ENCODE measurements around the gene INPP5A.
A peak's percentile ranks its signal among the peaks of the same experiment; 100 is the strongest.
"Not testable (repeated sequence)": the region's sequence is repeated elsewhere in the genome, so short reads cannot be mapped to it uniquely, and the experiment has no call there.

The INPP5A gene

DNA sequence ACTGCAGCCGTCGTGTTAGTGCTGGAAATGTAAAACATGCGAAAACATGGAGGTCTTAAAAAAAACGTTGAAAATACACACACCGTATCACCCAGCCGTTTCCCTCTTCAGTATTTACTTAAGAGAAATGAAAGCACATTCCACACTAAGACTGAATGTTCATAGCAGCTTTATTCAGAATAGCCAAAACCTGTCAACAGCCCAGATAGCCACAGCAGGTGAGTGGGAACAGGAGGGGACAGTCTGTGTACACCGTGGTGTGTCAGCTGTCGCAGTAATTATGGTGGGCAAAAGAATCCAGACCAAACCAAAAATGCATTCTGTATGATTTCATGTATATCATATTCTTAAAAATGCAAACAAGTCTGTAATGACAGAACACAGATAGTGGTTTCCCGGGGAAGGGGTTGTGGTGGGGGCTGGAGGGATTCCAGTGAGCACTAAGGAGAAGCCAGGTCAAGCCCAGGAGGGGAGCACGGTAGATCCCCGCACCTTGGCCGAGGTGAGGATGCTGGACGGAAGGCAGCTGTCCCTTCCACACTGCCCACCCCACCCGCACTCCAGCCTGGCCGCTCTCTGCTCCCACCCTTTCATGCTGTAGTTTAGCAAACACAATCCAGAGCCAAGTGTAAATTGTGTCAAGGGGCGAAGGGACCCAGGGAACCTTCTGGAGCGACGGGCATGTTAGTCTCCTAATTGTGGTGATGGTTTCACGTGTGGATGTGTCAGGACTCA lies 124.8 kb downstream of the INPP5A start:
- DNase-seq (ENCODE audit: low spot score): peak; percentile 87

DNA sequence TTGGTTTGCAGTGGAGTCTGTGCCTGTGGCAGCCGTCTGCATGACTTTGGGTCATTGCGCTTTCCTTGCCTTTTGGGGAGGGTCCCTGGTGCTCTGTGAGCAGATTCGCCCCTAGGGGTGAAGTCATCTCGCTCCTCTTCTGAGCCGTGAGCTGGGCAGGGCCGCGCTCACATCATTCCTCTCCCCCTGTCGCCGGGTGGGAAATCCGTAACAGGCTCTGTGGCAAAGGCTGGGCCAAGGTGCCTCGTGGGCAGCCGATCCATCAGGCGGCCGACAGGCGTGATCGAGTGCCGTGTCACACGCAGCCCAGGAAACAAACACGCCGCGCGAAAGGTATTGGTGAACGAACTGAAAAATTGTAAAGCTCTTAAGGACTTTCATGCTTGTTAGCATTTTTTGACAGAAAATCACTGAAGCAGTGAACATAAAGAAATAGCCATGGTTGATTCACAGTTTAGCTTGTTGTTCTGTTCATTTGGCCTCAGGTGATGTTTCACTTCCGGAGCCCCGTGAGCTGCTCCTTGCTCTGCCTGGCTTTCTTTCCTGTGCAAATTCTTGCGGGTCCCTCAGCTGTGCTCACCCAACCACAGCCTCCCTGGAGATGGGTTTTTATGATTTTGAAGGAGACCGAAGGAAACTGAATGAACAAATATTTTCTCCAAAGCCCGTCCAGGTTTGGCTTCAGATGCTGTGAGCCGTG lies 126.2 kb downstream of the INPP5A start:
- no peak for DNase-seq (ENCODE audit: low spot score)

DNA sequence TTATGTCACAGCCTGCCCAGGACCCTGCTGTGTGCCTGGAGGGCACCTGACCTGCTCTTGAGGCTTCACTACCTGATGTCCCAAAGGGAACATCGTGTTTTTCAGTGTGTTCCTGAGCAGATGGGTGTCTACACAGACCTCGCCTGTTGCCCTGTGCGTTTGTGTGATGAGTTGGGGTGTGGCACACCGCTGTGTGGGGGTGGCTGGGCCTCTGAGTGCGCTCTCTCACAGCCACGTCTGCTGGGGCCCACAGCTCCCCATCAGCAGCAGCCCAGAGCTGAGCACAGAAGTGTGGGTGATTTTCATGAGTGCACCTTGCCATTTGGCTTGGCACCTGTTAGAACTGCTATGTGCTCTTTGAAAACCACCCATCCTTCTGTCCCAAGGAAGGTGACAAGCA lies 126.8 kb downstream of the INPP5A start:
- no peak for DNase-seq (ENCODE audit: low spot score)

DNA sequence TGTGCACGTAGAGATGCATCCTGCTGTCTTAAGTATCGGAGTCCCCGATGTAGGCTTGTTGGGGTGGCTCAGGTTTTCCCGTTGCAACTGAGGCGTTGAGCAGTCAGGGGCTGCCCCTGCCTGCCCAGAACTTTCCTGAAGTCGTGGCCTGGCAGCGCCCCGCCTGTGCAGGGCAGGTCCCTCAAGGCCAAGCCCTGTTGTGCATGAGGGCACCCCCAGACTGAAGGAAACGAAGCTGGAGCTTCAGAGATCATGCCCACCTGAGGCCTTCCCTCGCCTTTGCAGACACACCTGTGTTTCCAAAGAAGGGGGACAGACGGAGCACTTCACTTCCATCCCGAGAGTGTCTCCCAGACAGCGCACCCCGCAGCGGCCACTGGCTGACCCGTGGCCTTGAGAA lies 127.3 kb downstream of the INPP5A start:
- no peak for DNase-seq (ENCODE audit: low spot score)

DNA sequence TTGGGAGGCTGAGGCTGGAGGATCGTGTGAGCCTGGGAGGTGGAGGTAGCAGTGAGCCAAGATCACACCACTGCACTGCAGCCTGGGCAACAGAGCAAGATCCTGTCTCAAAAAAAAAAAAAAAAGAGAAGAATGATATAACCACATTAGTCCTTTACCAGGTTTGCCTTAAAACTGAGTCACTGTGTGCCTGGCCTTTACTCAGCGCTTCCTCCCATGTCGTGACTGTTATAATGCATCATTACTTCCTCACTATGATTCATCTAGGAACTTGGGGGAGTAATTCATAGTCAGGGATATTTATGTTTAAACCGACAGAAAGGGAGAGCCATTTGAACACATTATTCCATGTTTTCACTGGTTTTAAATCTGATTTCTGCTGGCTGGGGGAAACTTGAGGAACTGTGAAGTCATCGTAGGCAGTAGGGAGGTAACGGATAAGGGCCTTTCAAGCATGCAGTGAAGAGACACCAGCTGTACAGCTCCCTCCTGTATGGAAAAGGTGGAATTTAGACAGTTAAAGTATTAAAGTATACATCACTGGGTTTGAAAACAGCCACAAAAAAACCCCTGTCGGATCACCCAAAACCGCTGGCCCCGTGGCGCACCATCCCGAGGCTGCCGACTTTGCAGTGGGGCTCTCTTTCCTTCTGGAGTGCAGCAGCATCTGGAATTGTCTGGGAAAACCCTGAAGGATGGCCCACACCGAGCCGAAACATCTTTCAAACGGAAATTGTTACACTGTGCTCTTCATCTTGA lies 128.5 kb downstream of the INPP5A start:
- no peak for DNase-seq (ENCODE audit: low spot score)

DNA sequence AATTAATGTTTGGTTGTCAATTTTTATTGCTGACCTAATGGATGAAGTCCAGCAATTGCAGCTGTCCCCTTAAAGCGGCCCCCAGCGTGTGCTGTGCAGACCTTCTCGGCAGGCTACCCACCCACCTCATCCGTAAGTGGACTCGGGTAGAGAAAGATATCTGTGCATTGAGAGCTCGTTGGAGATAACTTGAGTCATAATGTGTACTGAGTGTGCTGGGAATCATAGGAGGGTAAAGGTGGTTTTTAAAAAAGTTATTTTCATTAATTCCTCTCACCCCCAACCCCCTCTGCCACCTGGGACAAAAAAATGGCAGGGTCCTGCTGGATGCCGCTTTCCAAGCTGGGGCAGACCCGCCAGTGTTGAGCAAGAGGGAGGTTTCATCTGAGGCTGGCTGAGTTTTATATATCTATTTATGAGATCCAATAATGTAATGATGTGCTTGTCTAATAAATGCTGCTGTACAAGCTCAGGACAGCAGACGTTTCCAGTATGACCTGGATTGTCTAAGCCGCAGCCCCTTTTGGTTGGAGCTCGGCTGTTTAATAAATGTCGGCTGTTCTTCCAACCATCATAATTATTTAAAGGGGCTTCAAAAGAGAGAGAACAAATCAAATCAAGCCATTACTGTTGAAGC lies 129.2 kb downstream of the INPP5A start:
- DNase-seq (ENCODE audit: low spot score): no peak

DNA sequence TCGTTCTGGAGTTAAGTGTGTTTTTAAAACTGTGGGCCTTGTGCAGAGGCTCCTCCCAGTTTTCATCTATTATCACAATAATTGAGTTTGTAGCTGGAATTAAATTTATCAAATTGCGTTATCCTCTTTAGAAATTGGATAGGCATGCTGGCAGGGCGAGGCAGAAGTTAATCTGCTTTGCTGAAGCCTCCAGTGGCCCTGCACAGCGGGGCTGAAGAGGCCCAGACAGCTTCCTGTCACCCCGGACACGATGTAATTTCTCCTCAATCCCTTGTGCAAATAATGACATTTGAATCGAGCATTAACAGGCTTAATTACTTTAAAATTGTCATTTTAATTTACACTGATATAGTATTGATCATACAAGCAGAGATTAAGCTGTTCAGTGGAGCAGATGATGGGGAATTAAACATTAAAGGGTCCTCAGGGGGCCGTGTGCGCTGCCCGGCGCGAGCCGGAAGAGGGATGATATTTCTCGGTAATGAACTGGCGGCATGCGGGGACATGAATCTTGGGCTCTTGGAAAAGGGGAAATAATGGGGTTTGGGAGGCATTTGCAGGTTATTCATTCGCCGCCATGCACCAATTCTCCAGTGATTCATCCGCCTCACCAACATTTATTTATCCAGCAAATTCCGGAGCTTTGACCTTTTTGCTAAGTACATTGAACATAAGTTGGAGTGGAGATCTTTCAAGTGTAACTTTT lies 129.9 kb downstream of the INPP5A start:
- DNase-seq (ENCODE audit: low spot score): no peak

DNA sequence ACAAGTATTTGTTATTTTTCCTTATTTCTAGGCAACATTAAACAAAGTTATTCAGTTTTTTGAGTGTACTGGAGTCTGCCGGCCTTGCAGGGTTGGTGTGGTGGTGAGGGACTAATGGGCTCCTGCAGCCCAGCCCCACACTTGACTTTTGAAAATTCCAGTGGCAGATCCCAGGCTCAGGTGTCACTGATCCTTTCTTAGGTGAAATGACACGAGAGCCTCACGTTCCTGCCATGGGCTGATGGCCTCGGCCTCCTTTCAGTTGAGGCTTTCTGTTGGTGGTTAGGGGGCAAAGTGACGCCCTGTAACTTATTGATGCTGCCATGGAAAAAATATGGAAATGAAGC lies 130.4 kb downstream of the INPP5A start:
- no peak for DNase-seq (ENCODE audit: low spot score)

DNA sequence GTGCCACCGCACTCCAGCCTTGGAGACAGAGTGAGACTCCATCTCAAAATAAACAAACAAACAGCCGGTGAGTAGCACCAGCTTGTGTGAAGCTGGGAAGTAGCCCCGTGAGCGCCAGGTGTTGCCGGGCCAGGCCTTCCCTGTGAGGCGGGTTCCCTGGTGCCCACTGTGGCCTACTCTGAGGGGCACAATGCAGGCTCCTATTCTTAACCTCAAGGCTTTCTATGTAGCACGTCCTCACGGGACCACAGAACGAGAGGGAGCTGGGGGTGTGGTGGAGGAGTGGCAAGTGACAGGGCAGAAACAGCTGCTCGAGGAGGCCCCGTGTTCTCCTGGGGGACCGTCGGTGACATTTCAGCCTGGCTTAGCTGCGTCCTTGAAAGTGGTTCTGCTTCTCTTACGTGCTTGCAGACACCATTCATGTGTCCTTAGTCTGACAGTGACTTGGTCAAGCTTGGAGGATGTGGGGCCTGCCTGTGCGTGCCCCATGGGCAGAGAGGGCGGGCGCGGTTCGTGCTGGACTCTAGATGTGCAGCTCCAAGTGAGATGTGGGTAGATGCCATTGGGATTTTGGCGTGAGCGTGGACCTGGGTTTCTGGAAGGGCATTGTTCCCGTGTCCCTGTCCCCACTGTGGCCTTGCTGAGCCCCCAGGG lies 131.7 kb downstream of the INPP5A start:
- DNase-seq (ENCODE audit: low spot score): no peak

DNA sequence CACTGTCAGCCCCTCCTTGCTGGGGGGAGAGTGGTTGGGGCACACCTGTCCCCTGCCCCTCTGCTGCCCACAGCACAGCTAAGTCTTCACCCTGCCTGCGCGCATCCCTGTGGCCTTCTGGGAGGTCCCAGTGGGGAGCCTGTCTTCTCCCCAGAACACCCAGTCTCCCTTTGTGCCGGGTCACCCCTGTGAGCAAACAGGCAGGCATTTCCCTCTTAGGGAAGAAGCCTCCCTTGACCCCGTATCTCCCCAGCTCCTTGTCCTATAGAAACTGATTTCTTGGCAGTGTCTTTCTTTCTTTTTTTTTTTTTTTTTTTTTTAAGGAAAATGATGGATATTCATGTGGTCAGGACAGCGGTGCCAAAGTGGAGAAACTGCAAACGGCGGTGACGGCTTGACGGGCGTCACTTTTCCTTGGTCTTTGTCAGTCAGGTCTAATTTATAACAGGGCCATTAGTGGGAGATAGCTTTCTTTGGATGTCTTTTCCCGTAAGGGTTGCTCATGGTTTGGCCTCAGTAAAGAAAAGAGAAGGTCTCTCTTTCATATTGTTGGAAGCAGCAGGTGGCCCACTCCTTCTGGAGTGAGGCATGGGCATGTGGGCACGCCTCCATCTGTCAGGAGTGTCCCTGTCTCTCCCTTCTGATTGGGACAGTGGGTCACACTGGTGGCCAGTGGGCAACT lies 133.1 kb downstream of the INPP5A start:
- DNase-seq (ENCODE audit: low spot score): no peak

DNA sequence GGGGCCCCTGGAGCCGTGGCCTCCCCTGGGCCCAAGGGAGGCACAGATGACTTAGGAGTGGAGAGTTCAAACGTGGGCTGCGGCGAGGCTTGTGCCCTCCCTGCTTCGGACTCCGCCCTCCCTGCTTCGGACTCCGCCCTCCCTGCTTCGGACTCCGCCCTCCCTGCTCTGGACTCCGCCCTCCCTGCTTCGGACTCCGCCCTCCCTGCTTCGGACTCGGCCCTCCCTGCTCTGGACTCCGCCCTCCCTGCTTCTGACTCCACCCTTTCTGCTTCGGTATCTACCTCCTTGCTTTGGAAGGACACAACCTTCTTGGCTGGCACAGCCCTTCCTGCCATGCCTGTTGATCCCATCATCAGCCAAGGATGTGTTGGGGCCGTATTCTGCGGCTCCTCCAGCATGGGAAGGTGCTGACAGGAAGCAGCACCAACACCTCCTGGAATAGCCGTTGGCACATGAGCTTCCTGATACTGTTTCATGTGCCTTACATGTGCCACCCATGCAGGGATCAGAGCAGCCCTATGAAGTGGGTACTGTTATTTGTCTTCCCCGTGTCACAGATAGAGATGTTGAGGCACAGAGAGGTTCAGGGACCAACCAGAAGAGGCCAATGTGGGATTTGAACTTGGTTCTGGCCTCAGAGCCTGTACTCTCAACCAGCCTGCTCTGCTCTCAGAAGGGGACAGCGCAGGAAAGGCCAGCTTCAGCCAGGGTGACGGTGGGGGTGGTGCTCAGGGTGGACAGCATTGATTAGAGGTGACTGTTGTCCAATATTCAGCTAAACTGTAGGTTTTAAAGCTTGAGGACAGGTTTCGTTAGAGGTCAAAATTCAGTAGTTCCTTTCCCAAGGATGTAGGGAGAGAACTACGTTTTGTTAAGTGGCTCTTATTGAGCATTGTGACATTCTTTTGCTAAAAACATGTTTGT lies 133.9 kb downstream of the INPP5A start:
- DNase-seq (ENCODE audit: low spot score): no peak

DNA sequence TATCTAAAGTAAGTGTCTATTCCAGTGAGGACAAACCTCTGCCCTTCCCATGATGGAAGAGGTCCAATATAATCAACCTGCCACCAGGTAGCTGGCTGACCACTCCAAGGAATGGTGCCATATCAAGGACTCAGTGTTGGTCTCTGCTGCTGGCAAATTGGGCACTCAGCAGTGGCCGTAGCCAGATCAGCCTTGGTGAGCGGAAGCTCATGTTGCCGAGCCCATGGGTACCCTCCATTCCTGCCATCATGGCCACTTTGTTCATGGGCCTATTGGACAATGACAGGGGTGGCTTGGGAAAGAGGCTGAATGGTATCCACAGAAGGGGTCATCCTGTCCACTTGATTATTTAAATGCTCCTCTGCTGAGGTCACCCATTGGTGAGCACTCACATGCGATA lies 136.2 kb downstream of the INPP5A start:
- DNase-seq (ENCODE audit: low spot score): not testable (repeated sequence)

DNA sequence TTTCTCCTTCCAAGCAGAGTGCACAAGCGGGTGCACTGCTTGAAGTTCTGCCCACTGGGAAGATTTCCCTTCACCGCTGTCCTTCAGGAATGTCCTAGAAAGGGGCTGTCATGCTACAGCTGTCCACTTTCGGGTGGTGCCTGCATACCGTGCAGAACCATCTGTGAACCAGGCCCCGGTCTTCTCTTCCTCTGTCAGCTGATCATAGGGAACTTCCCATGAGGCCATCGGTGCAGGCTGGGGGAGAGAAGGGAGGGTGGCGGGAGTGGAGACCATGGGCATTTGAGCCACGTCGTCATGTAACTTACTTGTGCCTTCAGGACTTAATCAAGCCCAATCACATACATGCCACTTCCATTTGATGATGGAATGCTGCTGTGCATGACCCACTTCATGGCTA lies 136.7 kb downstream of the INPP5A start:
- DNase-seq (ENCODE audit: low spot score): no peak

DNA sequence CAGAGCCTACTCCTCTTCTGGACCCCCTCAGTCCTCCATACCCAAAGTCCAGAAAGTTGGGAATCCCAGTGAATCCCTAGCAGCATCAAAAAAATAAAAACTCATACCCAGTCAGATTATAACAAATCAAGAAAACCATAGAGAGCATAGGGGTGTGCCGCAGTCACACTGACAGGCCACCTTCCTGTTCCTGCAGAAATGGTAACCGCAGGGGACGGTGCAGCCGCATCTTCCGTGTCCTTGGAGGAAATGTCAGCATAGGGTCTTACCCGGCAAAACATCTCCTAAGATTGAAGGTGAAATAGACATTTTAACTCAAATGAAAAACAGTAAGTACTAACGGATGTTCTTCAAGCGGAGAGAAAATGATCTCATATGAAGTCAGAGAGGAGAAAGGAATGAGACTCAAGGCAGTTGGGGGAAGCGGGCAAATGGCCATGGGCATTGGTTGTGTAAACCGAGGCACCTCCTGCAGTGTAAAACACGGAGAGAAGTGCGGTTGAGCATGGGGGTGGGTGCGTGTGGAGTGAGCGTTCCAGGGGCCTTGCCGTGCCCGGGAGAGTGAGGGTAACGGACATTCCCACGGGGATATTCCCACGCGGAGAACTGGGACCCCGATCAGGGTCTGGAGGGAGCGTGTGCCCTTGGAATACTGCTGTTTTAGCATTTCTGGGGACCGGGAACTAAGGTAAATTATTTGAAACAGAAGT lies 137.6 kb downstream of the INPP5A start:
- no peak for DNase-seq (ENCODE audit: low spot score)

DNA sequence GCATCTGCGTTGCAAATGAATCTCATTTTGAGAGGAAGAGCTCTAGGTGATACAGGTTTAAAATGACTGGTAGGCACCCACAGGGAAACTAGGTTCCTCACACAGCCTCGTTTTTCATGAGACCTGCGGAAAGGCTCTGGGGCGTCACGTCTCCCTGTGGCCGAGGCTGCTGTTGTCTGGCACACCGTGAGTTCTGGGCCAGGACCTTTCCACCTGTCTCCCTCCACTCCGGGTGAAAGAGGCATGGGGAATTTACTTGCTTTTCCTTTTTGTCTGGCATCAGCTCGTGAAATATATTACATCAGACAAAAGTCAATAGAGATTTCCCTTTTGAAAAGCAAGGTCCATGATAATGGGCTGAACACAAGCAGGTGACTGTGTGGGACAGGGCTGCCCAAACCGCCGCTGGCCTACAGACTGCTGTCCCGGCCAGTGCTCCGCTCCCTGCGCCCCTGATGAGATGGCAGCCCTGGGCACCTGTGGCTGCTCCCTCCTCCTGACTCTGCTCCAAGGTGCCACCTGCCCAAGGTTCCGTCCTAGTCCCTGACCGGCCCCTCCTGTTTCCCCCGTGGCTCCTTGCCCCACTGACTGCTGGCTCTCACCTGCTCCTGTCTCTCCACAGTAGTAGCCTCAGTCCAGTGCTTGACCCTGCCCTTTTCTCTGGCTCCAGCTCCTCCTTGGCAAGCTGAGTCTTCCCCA lies 138.8 kb downstream of the INPP5A start:
- peak; percentile 22 for DNase-seq (ENCODE audit: low spot score)

DNA sequence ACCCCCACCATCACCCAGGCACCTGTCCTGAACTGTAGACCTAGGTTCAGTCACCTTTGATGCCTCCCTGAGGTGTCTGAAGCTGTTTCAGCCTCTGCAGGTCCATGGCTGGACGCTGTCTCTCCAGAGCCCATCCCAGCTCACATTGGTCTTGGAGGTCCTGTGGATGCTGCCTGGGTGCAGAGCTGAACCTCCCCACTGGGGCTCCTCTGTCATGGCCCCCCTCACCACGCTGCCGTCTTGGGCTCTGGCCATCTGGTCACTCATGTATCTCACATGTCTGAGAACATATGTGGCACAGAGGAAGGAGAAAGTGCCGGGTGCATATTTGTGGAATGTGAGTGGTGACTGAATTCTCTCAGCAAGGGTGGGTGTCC lies 139.5 kb downstream of the INPP5A start:
- DNase-seq (ENCODE audit: low spot score): no peak

DNA sequence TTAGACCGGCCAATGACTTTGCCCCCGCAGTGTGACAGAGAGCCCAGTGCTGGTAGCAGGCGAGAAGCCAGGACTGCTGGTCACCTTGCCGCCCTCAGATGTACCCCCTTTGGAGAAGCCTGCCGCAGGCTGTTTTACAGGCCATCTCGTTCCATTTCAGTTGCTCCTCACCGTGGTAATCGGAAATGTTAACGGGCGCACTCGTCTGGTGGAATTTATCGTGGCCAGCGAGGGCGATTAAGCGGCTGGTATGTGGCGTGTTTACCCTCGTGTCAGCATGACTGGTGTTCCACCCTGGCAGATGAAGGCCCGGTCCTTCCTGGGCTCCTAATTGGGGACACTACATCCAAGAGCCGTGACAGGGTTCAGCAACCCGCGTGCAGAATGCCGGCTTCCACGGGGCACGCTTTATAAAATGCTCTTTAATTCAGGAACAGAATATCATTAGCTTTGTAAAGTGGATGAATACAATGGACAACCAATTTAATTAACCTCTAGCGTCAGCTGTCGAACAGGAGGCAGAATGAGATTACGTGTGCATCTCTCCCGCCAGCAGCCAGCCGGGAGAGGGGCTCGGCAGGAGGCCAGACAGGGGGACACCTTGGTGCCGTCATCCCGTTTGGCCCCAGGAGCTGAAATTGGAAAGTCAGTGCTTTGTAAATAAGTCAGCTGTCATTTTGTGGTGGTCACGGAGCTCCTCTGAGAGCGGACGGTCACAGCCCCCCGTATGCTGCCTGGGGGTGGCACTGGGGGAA lies 140.1 kb downstream of the INPP5A start:
- peak; percentile 37 for DNase-seq (ENCODE audit: low spot score)
